DMS79 (cell line): ENCODE measurements around the gene SUN2.

Experiments used
- DNase-seq: peaks from one replicate; lab custom pipeline; 2025; lab: John Stamatoyannopoulos, UW

The SUN2 gene

DNA sequence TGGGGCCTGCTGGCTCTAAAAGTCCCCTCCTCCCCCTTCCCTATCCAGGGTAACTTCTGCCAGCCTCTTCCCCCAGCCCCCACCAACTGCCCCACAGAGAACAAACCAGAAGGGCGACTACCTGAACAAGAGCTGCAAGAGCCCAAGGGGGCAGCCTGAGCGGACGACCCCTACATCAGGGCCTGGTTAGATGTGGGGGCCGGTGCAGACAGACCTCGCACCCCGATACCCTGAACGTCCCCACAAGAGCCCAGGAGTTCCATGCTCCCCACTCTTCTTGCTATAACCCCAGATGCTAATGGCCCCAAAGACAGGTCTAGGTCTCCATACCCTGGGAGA lies 20.7 kb downstream of the SUN2 start:
- DNase-seq: no peak

GRCh38 chr22:38734421-38735100 lies 21.2 kb downstream of the SUN2 start:
- DNase-seq: no peak

DNA sequence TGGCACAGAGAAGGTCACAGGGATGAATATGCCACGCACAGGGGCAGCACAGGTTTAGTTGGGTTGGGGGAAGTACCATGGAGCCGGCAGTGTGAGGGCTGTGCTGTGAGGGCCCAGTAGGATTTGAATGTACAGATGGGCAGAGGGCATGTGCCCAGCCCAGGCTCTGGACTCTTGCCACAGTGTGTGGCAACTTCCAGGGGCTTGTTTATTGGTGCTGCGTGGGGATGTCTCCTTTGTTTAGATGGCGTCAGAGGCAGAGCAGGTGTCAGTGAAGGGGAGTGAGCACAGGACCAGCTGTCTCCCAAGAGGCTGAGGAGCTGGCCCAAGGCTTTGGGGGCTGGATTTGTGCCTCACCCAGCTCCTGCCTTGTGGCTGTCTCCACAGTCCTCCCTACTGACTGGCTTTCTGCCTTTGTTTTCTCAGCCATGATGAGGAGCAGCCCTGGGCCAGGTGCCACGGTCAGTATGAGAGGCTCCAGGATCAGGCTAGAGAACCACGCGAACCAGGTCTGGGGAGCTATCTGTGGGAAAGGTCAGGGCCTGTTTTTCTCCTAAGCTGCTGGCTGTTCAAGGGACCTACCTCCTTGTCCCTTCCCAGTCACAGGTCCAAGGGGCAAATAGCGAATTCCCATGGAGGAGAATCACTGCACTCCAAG lies 21.9 kb downstream of the SUN2 start:
- DNase-seq: no peak

- DNase-seq: no peak
Observed at GRCh38 chr22:38733329-38733723, 22.5 kb downstream of the SUN2 start.

DNA sequence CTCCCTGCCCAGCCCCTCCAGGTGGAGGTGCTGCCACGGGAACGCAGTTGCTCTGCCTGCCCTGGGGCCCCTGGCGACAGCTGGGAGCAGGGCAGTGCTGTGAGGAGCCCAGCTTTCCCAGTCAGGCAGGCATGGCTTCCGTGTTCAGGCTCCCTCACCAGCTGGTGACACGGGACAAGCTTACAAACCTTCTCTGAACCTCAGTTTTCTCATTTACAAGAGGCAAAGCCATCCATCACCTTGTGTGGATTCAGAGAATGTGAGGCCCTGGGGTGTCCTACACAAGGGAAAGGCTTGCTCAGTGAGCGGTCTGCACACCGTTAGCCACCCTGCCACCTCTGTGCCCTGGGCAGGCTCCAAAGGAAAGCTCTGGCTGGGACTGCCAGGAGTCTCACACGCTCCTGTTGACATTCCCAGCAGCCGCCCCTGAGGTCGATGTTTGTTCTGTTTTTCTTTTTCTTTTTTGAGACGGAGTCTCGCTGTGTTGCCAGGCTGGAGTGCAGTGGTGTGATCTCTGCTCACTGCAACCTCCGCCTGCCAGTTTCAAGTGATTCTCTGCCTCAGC lies 23.5 kb downstream of the SUN2 start:
- DNase-seq: no peak

DNA sequence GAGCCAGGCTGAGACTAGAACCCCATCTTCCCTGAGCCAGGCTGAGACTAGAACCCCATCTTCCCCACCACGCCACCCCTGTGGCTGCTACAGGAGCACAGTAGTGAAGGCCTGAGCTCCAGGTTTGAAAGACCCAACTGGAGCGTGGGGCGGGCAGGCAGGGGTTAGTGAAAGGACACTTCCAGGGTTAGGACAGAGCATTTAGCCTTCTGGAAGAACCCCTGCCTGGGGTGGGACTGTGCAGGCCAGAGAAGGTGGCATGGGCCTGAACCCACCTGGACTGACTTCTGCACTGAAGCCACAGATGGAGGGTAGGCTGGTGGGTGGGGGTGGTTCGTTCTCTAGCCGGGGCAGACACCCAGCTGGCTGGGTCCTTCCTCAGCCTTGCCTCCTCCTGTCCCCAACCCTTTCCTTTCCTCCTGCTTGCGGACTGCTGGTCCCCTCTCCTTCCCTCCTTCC lies 24.1 kb downstream of the SUN2 start:
- DNase-seq: no peak

DNA sequence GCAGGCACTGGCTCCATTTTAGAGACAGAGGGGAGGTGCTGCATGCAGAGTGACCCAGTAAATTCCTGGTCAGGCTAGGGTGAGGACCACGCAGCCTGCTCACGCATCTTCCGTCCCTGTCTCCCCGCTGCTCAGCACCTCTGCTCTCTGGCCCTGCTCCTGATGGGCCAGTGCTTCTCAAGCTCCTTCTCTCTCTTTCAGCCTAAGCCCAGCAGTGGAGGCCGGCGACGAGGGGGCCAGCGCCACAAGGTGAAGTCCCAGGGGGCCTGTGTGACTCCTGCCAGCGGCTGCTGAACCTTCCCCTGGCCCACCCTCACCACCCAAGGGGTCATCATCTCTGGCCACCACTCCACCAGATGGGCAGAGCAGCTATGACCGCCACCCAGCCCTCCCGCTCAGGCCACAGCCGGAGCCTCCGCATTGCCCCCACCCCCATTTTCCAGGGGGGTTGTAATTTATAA lies 25.4 kb downstream of the SUN2 start:
- DNase-seq: no peak

- no peak for DNase-seq
Observed at GRCh38 chr22:38729946-38730345, 25.9 kb downstream of the SUN2 start.

GRCh38 chr22:38728871-38729796 lies 26.7 kb downstream of the SUN2 start:
- DNase-seq: no peak

DNA sequence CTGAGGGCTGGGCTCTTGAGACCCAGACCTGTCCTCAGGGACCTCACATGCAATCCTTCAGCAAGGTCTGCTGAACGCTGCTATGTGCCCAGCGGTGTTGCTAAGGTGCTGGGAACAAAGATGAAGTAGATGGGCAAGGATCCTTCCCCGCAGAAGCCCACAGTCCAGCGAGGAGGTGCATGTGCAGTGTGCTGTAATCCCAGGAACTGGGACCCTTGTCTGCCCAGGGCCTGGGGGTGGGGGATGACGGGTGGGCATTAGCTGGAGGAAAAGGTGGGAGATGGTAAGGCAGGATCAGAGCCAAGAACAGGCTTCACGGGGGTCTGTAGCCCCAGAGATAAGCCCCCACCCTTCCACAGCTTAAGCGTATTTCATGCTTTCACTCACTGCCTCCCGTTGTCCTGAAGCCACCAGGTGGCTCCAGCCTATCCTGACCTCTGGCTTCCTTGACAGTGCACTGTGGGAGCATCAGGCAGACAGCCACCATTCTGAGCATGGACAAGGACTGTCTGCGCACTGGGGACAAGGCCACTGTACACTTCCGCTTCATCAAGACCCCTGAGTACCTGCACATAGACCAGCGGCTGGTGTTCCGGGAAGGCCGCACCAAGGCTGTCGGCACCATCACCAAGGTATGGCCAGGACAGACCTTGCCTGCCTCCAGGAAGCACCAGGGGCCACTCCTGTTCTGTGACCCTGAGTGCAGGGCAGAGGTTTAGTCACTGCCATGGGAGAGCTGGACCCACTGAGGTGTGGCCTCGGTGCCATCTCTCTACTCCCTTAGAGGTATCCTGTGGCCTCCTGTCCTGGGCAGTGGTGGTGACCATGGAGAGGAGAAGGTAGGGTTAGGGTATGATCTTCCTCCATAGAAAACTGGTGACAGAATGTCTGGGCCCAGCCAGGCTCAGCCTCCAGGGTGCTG lies 28.0 kb downstream of the SUN2 start:
- no peak for DNase-seq

DNA sequence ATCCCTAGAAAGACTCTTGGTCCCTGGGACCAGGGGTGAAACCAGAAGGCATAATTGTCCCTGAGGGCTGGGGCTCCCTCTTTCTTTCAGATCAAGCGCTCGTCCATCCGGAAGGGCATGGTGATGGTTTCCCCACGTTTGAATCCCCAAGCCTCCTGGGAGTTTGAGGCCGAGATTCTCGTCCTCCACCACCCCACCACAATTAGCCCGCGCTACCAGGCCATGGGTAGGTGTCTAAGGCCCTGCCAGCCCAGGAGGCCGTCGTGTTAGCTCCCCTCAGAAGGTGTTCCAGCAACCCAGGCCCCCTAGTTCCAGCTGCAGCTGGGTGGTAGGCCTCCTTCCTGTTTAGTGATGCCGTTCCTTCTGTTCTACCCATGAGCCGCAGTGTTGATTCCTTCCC lies 28.7 kb downstream of the SUN2 start:
- no peak for DNase-seq

DNA sequence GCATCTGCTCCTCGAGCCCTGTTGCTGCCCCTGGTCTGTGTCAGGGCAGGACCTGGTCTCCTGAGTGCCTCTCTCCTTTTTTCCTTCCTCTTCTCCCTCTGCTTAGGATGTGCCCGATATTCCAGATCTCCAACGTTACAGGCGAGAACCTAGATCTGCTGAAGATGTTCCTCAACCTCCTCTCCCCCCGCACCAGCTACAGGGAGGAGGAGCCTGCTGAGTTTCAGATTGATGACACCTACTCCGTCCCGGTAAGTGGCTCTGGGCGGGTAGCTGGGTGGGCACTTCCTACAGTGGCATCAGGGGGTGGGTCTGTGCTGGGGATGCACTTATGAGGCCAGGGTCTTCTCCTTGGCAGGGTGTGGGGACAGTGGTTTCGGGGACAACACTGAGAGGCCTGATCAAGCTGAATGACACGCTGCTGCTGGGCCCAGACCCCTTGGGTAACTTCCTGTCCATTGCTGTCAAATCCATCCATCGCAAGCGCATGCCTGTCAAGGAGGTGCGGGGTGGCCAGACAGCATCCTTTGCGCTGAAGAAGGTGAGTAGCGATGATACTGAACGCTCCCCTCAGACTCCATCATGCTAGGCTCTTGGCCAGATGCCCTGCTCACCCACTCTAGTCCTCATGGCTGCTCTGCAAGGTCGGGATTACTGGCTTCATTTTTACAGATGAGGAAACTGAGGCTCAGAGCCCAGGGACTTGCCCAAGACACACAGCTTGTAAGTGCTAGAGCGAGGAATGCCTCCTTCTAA lies 29.7 kb downstream of the SUN2 start:
- no peak for DNase-seq

DNA sequence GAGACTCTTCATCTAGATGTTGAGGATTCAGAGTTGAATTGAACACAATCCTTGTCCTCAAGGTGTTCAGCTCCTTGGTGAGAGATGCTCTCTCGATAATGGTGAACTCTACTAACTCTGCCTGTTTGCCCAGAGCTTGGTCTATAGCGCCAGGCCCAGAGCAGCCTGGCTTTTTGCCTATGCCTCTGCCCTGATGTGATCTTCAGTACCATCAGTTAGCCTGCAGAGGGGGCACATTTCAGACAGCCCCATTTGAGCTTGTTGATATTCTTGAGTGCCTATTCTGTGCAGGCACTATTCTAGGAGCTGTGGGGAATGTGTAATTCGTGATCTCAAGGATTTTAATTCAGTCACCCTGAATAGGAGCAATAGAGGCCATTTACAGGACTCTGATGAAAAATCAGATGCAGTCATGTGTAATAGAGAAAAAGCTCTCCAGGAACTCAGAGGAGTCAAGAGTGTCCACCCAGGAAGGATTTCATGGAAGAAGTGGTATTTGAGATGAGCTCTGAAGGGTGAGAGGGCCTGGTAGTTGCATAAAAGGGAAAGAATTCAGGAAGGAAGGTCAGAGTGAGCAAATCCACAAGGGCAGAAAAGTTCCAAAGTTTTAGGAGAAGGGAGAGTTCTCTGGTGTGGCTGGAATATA lies 30.7 kb downstream of the SUN2 start:
- DNase-seq: no peak

GRCh38 chr22:38724176-38724575 lies 31.6 kb downstream of the SUN2 start:
- DNase-seq: no peak

GRCh38 chr22:38721551-38721950 lies 34.2 kb downstream of the SUN2 start:
- no peak for DNase-seq

- no peak for DNase-seq
Observed at GRCh38 chr22:38720350-38720749, 35.4 kb downstream of the SUN2 start.

- no peak for DNase-seq
Observed at GRCh38 chr22:38719196-38719595, 36.6 kb downstream of the SUN2 start.

- DNase-seq: no peak
Observed at GRCh38 chr22:38718414-38718813, 37.4 kb downstream of the SUN2 start.

GRCh38 chr22:38717244-38717643 lies 38.6 kb downstream of the SUN2 start:
- no peak for DNase-seq

DNA sequence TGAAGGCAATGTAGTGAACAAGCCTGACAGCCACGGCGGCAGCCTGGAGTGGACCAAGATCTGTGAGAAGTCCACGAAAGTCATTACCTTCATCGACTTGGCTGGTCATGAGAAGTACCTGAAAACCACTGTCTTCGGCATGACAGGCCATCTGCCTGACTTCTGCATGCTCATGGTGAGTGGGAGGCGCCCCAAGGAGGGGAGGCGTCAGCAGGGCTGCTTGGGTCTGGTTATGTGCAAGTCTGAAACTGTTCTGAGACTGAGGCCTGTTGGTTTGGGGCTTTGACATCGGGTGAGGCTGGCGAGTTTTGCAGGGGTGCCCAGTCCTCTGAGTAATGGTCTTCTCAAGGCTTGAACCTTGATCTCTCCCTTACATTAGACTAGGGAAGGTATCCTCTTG lies 39.0 kb downstream of the SUN2 start:
- DNase-seq: no peak
